Ovary (tissue), 9 donors: ENCODE data around the gene RAMACL. TPM values are rescaled to one million over a fixed set of nuclear protein-coding genes. Genes with fewer than 3 reads are reported as not detected.

Experiments used
- DNase-seq, 5 donors: peaks; one replicate each; pipeline ENCODE4 v3.0.0-alpha.2; 2019 to 2020
- H3K27ac ChIP-seq, 2 donors: fragments of 200-600 bp; one replicate each; pipeline versions ENCODE4 v1.5.1 to v1.8.0; 2019 to 2022
- H3K27me3 ChIP-seq: fragments of 200-600 bp; one replicate; pipeline ENCODE4 v1.8.0; 2022
- H3K36me3 ChIP-seq: fragments of 200-600 bp; sonication (generic); one replicate; pipeline ENCODE4 v1.5.1; 2019
- H3K4me1 ChIP-seq: one replicate; pipeline ENCODE4 v1.8.1; 2013; ENCODE audit warnings: mild to moderate bottlenecking, moderate library complexity; ENCODE audit not compliant: insufficient read depth
- H3K4me3 ChIP-seq: fragments of 200-600 bp; sonication (generic); one replicate; pipeline ENCODE4 v1.5.1; 2017
- H3K9me3 ChIP-seq, 2 donors: fragments of 200-600 bp in 1 of 2; sonication (generic) in 1 of 2; one replicate each; pipeline versions ENCODE4 v1.5.1 to v1.8.1; 2013 to 2019; ENCODE audit warnings: mild to moderate bottlenecking in 1 of 2, moderate library complexity in 1 of 2
- EP300 ChIP-seq: sonication (generic); formaldehyde crosslinking; IDR thresholded peaks from one replicate; pipeline ENCODE4 v1.6.1; 2017; ENCODE audit warnings: antibody characterized with exemption
- POLR2A ChIP-seq: fragments of 450-650 bp; IDR thresholded peaks from one replicate; pipeline ENCODE4 v1.6.1; 2017; ENCODE audit warnings: antibody characterized with exemption, mild to moderate bottlenecking, moderate library complexity
- WGBS, 3 donors: extraction: QIAGEN DNeasy Blood & Tissue Kit in 1 of 3; methylation state at CpG; one replicate each; pipeline versions ENCODE4 v1.1.5 to v1.1.7; 2013 to 2017; 5-methylcytosine and 5-hydroxymethylcytosine counted together
- intact Hi-C, 4 donors: fragments of 100-400 bp; cut with DNase I; formaldehyde crosslinking; loops; one replicate each; pipeline versions ENCODE4 v1.11.0 to v1.15.1; 2022 to 2023
- polyA plus RNA-seq, 2 donors: library from polyadenylated mRNA; stranded (reverse); fragments of 200-250 nt in 1 of 2; fragments of 350-450 nt in 1 of 2; fragmentation: Illumina TruSeq in 1 of 2; extraction: RNeasy Lipid Tissue Mini Kit (QIAGEN cat#74804) in 1 of 2; gene quantifications; one replicate each; pipeline ENCODE4 v1.2.3, GENCODE V29; 2013 to 2014
- total RNA-seq, 7 donors: library from RNA; depleted of rRNA in 2 of 7; stranded (reverse); fragments of >200 nt in 2 of 7; fragmentation: NEBNext Ultra II Directional in 3 of 7; extraction: Animal tissue kit (Norgen Biotek cat#: 25700) in 3 of 7; gene quantifications; one replicate each; pipeline versions ENCODE4 v1.1.0 to v1.2.4, GENCODE V29; 2016 to 2023
- TF ChIP-seq, protein P1 (sequence below), 3 donors: fragments of 450-650 bp in 2 of 3; fragments of 200-600 bp in 1 of 3; IDR thresholded peaks; one replicate each; pipeline versions ENCODE4 v1.5.1 to v1.8.0; 2016 to 2022; ENCODE audit warnings: antibody characterized with exemption in 3 of 3, mild to moderate bottlenecking in 1 of 3
- donor health status: DM: no; HTN: no; CAD: no; lungs with moderate emphysema.
- donor health status: DM: no; HTN: no; CAD: no.
- donor health status: Bipolar disorder and iron deficiency.
- donor health status: DM: yes; HTN: yes; CAD: no.
- donor health status: DM: no; HTN: no; CAD: no.
- donor health status: DM: yes; HTN: yes; CAD: no.

Gene RAMACL
- total and polyA plus RNA-seq, 9 donors: 0.16 to 6.4 (median 1.3) TPM

GRCh38 chr6:166554316-166554715 lies 32.2 kb downstream of the RAMACL start:
- Histone ChIP-seq H3K4me3 (no peak overlapping the region), H3K4me1 (peaks cover 4% of the 10 kb centered on the region), H3K9me3 (no peaks in the 10 kb centered on the region), H3K27me3 (no peaks in the 10 kb centered on the region), H3K36me3 (no peaks in the 10 kb centered on the region), H3K27ac (no peak overlapping the region)
- 79 to 80% (median 80%) methylated on average over 8 of the region's 8 CpGs for WGBS, 3 donors
- no peak for TF ChIP-seq POLR2A
- no peak for TF ChIP-seq EP300
- TF ChIP-seq, protein P1, sequence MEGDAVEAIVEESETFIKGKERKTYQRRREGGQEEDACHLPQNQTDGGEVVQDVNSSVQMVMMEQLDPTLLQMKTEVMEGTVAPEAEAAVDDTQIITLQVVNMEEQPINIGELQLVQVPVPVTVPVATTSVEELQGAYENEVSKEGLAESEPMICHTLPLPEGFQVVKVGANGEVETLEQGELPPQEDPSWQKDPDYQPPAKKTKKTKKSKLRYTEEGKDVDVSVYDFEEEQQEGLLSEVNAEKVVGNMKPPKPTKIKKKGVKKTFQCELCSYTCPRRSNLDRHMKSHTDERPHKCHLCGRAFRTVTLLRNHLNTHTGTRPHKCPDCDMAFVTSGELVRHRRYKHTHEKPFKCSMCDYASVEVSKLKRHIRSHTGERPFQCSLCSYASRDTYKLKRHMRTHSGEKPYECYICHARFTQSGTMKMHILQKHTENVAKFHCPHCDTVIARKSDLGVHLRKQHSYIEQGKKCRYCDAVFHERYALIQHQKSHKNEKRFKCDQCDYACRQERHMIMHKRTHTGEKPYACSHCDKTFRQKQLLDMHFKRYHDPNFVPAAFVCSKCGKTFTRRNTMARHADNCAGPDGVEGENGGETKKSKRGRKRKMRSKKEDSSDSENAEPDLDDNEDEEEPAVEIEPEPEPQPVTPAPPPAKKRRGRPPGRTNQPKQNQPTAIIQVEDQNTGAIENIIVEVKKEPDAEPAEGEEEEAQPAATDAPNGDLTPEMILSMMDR (IDR thresholded peaks at IDR 0.05): no peak
- intact Hi-C loops: no loop called here
- DNase-seq: no peak

DNA sequence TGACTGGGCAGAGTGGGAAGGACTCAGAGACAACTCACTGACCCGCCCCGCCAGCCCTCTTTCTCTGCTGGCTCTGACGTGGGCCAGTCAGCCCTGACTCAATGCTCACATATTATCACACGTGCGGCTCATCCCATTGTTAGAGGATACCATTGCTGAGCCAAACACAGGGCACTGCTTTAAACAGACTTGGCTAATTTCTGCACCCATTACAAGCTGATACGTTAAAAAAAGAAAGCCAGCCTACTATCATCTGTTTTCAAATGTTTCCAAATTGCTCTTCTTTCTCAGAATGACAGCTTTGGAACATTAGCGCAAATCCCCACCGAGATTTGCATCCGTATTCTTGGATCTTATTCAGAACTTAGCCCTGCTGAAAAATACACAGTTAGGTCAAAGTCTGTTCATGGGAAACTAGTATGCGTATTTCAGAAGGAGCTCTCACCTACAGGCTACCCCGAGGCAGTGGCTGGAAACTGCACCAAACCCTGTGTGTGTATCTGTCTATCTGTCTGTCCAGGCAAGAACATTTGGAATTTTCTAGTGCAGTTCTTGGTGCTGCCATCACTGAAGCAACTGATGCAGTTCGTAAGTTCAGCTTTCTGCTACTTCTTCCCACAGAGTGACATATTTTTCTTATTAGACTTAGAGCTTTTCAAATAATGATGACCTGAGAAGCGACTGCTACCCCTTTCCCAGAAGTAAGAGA lies 32.8 kb downstream of the RAMACL start:
- DNase-seq: no peak
- WGBS, 3 donors: 58 to 68% (median 61%) methylated on average over 13 of the region's 13 CpGs

DNA sequence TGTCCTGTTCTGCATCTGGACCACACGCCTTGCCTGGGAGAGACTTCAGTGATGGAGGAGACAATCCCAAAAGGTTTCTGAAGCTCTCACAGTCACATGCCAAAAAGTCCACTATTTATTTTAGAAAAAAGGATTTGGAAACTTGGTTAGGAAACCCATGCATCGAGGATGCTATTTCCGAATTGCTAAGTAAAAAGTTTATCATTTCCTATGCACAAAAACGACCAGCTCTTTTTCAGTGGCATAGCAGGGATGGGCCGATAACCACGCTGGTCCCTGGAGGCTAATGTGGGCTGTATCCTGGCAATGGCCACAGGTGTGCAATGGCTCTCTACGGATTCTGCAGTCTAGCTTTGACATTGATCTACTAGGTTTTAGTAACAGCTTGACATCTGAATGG lies 33.9 kb downstream of the RAMACL start:
- WGBS, 3 donors: 91 to 92% (median 92%) methylated on average over 7 of the region's 7 CpGs
- no peaks in the 10 kb centered on the region for H3K27me3 ChIP-seq
- TF ChIP-seq, protein P1 (IDR thresholded peaks at IDR 0.05): no peak
- TF ChIP-seq POLR2A: no peak
- TF ChIP-seq EP300: no peak
- no peak overlapping the region for H3K4me3 ChIP-seq
- H3K9me3 ChIP-seq: no peaks in the 10 kb centered on the region
- intact Hi-C loops: no loop called here
- no peaks in the 10 kb centered on the region for H3K36me3 ChIP-seq
- H3K4me1 ChIP-seq: peaks cover 4% of the 10 kb centered on the region
- DNase-seq: no peak
- no peak overlapping the region for H3K27ac ChIP-seq

More for the DNA sequence above, 32.8 kb downstream of the RAMACL start:
- intact Hi-C loops: no loop called here
- Histone ChIP-seq H3K4me3 (no peak overlapping the region), H3K27ac (no peak overlapping the region), H3K27me3 (no peaks in the 10 kb centered on the region), H3K36me3 (no peaks in the 10 kb centered on the region), H3K9me3 (no peaks in the 10 kb centered on the region), H3K4me1 (peaks cover 4% of the 10 kb centered on the region)
- TF ChIP-seq POLR2A (no peak), EP300 (no peak)
- TF ChIP-seq, protein P1 (IDR thresholded peaks at IDR 0.05): no peak

- DNase-seq: no peak
- no peaks in the 10 kb centered on the region for H3K9me3 ChIP-seq
- WGBS, 3 donors: 85 to 91% (median 91%) methylated on average over 16 of the region's 16 CpGs
- H3K4me1 ChIP-seq: peaks cover 2% of the 10 kb centered on the region
- H3K27me3 ChIP-seq: no peaks in the 10 kb centered on the region
- H3K4me3 ChIP-seq: no peak overlapping the region
- intact Hi-C loops: no loop called here
- no peaks in the 10 kb centered on the region for H3K36me3 ChIP-seq
- H3K27ac ChIP-seq: no peak overlapping the region
- TF ChIP-seq POLR2A (no peak), EP300 (no peak)
- TF ChIP-seq, protein P1 (IDR thresholded peaks at IDR 0.05): no peak
Measured at GRCh38 chr6:166551754-166552495, 34.6 kb downstream of the RAMACL start.
